HG03064 (cell line): ENCODE measurements around the gene ADGRG3.
"Not testable (repeated sequence)": the region's sequence is repeated elsewhere in the genome, so short reads cannot be mapped to it uniquely, and the experiment has no call there.

Source experiments
- ATAC-seq: cut with Tn5 transposase; IDR thresholded peaks from one replicate; pipeline ENCODE4 v1.9.1; 2021; ENCODE audit warnings: low read depth; ENCODE audit not compliant: unreplicated experiment

The ADGRG3 gene

DNA sequence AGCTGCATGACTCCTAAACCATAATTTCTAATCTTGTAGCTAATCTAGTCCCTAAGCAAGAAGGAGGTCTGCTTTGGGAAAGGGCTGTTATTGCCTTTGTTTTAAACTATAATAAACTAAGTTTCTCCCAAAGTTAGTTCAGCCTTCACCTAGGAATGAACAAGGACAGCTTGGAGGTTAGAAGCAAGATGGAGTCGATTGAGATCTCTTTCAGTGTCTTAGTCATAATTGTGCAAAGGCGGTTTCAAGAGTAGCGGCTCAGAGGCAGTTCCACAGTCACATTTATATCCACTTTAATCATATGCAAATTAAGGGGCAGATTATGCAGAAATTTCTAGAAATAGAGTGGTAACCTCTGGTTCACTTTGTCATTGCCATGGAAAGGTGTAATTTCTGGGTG lies 43.9 kb downstream of the ADGRG3 start:
- no peak for ATAC-seq

DNA sequence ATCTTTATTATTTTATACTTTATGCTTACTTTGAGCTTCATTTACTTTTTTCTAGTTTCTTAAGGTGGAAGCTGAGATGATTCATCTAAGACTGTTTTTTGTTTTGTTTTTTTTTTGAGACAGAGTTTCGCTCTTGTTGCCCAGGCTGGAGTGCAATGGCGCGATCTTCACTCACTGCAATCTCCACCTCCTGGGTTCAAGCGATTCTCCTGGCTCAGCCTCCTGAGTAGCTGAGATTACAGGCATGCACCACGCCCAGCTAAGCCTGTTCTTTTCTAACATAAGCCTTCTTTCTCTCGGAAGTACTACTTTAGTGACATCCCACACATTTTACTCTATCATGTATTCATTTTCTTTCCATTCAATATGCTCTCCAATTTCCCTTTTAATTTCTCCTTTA lies 44.5 kb downstream of the ADGRG3 start:
- not testable (repeated sequence) for ATAC-seq

DNA sequence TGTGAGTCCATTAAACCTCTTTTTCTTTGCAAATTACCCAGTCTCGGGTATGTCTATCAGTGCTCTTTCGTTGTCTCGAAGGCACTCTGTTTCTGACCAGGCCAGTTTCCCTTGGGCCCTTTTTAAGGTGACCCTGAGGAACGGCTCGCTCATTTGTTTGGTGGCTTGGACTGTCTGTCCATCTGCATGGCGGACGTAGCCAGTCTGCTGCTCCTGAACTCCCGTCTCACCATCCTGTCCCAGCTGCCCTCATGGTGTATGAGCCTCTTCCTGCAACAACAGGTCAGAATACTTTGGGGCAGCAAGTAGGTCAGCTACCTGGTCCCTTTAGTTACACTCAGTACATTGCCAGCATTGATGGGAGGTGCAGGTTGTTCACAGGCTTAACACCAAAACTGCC lies 45.5 kb downstream of the ADGRG3 start:
- no peak for ATAC-seq

DNA sequence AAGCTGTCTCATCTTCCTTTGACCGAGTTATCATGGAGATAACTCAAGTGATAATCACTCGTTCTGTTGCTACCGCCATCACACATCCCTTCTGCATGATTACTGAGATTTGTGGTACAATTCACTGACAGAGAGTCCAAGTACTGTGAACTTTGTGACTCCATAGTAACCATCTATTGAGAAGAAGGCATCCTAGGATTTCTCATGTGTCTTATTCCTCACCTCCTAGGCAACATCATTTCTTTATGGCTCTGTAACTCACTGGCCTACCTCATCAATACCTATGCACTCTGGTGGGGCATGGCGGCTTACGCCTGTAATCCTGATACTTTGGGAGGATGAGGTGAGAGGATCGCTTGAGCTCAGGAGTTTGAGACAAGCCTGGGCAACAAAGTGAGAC lies 45.9 kb downstream of the ADGRG3 start:
- no peak for ATAC-seq

DNA sequence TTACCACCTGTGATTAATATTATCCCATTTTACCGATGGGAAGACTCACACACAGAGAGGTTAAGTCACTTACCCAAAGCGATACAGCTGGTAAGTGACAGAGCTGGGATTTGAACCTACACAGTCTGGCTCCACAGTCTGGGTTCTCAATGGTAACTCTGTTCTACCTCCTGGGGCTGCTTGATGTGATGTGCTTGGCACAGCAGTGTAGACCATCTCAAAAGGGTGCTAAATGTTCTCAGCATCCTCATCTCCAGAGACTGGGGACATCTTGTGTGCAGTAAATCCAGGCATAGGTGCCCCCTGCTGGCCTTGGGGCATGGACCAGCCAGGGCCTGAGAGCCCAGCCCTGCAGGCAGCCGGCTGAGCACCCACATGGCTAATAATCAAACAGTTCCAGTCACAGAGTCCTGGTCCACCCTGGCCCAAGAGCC lies 52.1 kb downstream of the ADGRG3 start:
- ATAC-seq, result no peak

DNA sequence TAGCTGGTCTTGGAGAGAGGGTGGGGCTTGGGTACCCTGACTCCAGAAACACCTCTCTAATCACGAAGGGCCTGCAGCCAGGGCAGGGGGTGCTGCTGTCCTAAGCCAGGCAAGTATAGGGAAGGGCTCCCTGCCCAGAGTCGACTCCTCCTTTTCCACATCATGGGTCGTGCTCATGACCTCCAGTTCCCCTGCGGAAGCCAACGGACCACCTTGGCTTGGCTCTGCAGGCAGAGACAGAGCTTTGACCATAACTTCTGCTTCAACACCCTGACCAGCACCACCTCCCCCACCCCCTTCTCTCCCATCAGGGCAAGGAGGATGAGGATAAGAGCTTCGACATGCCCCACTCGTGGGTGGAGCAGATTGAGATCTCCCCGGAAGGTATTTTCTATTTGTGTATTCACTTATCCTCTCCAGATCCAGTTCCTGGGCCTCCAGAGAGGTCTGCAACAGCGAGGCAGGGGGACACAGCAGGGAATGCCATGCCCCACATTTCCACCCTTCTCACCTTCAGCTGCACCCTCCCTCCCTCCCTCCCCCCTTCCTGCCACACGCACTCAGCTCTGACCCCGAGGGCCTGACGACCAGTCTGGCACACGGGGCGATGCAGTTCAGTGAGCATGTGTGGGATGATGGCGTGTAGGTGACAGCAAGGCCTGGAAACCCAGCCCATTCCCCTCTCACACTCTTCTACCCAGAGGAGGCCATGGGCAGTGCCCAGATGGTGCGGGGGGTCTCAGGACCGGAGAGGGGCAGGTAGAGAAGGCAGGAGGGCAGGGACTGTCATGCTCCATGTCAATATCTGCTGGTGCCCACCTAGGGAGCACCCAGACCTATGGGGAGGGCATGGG lies 53.5 kb downstream of the ADGRG3 start:
- no peak for ATAC-seq

DNA sequence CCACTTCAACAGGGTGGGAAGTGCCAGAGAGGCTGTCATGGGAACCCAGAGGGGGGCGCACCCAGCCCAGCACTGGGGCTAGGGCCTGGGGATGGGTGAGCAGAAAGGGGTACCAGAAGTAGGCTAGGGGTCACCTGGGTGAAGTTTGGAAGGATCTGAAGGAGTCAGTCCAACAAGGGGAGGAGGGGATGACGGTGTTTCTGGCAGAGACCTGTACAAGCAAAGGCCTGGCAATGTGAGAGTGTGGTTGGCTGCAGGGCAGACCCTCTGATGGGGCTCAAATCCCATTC lies 54.0 kb downstream of the ADGRG3 start:
- no peak for ATAC-seq

DNA sequence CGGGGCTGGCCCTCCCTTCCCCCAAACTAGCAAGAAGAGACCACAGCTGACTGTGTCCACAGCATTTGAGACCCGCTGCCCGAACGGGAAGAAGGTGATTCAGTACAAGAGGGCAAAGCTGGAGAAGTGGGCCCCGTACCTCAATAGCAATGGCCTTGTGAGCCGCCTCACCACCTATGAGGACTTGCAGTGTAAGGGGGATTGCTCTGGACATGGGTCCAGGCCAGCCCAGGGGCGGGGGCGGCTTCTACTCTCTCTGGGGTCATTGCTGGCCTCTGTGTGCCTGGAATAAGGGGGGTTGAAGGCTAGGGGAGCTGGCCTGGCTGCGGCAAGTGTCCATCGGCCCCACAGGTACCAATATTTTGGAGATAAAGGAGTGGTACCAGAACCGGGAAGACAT lies 54.5 kb downstream of the ADGRG3 start:
- no peak for ATAC-seq

DNA sequence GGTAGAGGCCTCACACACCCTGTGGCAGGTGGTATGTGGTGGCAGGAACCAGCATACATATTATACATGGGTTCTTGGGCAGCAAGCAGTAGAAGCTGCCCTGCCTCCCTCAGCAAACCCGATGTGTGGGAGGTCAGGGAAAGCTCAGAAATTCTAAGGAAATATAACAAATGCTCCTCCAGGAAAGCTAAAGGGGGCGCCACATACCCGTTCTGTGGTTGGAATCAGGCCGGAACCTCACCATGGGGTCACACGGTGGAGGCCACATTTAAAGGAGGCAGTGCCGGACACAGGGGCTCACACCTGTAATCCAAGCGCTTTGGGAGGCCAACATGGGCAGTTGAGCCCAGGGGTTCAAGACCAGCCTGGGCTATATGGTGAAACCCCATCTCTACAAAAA lies 55.1 kb downstream of the ADGRG3 start:
- ATAC-seq, result no peak

DNA sequence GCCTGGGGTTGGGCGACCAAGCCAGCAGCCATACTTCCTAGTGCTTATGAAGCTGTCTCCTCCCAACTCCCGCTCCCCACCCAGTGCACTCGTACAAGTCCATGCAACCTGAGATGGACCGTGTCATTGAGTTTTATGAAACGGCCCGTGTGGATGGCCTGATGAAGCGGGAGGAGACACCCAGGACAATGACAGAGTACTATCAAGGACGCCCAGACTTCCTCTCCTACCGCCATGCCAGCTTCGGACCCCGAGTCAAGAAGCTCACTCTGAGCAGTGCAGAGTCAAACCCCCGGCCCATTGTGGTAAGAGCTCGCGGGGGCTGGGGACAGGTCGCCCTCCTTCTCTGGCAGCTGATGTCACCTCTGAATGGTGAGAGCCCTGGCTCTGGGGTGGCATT lies 56.4 kb downstream of the ADGRG3 start:
- no peak for ATAC-seq

DNA sequence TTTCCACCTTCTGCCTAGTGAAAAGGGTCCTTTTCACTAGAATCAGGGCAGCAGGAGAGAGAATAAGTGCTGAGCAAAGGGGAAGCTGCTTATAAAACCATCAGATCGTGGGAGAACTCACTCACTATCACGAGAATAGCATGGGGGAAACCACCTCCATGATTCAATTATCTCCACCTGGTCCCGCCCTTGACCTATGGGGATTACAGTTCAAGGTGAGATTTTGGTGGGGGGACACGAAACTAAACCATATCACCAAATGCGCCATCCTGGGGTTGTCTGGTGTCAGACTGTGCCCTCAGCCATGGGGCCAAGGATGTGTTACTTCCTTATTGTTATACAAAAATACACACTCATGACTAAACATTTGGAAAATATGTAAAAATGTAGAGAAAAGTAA lies 57.0 kb downstream of the ADGRG3 start:
- ATAC-seq, result no peak

DNA sequence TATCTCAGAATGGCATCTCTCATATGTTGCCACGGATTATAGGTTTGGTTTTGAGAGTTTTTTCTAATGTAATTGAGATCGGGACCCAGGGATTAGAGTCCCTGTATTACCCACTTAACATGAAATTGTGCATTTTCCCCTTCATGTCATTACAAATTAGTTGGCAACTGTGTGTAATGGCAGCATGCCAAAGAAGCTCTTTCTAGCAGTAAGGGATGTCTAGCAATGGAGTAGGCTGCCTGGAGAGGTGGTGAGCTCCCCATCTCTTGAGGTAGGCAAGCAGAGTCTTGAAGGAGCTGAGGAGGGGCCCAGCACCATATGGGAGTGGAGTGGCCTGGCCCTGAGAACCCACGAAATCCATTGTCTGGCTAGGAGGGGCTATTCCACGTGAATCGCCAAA lies 57.4 kb downstream of the ADGRG3 start:
- ATAC-seq, result no peak

DNA sequence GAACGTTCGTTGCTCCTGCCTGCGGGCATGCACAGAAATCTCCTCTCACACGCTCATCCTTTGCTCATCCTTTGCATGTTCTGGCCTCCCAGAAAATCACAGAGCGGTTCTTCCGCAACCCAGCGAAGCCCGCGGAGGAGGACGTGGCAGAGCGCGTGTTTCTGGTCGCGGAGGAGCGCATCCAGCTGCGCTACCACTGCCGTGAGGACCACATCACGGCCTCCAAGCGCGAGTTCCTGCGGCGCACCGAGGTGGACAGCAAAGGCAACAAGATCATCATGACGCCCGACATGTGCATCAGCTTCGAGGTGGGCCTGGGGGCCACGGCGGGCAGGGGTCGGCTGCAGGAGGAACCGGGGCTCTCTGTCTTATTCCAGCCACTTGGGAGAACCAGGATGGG lies 57.9 kb downstream of the ADGRG3 start:
- ATAC-seq, result no peak

DNA sequence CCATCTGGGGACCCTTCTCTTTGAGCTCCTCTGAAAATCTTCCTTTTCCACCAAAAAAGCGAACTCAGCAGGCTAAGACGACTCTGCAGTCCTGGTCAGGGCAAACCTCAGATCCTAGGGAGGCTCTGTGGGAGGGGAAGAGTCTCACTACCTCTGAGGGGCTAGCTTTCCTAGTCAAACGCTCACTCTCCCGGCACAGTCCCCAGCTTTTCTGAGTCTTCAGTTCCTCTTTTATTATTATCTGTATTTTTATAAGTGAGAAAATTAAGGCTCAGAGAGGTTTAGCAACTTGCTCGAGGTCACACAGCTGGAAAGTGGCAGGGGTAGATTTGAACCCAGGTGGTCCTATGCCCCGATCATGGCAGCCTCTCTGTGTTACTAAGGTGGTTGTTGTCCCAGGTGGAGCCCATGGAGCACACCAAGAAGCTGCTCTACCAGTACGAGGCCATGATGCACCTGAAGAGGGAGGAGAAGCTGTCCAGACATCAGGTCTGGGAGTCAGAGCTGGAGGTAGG lies 58.4 kb downstream of the ADGRG3 start:
- no peak for ATAC-seq

DNA sequence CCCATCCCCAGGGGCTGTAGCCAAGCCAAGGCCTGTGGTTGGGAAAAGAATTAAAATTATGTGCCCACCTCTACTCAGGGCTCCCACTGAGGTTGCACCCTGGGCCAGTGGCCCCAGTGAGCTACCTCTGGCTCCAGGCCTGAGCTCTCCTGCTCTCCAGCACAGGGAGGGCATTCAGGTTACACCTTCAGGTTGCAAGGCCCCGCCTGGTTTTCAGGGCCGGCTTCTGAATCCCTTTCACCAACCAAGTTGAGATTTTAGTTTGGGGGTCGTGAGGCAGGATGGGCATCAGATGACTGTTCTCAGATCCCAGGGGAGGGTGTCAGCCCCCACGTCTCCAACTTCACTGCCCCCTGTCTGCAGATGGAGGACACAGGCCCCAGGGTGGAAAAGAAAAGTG lies 59.5 kb downstream of the ADGRG3 start:
- no peak for ATAC-seq

DNA sequence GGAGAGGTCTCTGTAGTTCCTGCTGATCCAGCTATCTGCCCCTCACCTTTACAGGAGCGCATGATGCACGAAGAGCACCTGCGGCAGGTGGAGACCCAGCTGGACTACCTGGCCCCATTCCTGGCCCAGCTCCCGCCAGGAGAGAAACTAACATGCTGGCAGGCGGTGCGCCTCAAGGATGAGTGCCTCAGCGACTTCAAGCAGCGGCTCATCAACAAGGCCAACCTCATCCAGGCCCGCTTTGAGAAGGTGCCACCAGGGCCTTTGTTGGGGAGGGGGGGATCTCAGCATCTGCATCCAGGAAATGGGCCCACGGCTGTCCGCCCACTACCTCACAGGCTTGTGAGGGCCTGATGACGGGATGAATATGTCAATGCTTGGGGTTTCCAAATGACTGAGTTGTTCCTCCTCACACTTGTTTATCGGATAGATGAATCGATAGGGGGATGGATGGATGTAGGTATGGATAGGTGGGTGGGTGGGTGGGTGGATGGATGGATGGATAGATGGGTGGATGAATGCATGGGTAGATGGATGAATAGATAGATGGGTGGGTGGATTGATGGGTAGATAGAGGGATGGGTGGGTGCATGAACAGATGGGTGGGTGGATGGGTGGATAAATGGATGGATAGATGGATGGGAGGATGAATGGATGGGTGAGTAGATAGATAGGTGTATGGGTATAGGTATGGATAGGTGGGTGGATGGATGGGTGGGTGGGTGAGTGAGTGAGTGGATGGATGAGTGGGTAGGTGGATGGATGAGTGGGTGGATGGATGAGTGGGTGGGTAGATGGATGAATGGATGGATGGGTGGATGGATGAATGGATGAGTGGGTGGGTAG lies 60.5 kb downstream of the ADGRG3 start:
- ATAC-seq, result no peak

DNA sequence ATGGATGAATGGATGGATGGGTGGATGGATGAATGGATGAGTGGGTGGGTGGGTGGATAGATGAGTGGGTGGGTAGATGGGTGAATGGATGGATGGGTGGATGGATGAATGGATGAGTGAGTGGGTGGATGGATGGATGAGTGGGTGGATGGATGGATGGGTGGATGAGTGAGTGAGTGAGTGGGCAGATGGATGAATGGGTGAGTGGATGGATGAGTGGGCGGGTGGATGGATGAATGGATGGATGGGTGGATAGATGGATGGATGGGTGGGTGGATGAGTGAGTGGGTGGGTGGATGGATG lies 61.0 kb downstream of the ADGRG3 start:
- ATAC-seq, result no peak

DNA sequence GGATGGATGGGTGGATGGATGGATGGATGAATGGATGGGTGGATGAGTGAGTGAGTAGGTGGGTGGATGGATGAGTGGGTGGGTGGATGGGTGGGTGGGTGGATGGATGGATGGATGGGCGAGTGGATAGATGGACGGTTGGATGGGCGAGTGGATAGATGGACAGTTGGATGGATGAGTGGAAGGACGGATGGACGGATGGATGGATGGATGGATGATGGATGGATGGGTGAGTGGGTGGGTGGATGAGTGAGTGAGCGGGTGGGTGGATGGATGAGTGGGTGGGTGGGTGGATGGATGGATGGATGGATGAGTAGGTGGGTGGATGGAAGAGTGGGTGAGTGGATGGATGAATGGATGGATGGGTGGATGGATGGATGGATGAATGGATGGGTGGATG lies 61.7 kb downstream of the ADGRG3 start:
- ATAC-seq, result not testable (repeated sequence)

DNA sequence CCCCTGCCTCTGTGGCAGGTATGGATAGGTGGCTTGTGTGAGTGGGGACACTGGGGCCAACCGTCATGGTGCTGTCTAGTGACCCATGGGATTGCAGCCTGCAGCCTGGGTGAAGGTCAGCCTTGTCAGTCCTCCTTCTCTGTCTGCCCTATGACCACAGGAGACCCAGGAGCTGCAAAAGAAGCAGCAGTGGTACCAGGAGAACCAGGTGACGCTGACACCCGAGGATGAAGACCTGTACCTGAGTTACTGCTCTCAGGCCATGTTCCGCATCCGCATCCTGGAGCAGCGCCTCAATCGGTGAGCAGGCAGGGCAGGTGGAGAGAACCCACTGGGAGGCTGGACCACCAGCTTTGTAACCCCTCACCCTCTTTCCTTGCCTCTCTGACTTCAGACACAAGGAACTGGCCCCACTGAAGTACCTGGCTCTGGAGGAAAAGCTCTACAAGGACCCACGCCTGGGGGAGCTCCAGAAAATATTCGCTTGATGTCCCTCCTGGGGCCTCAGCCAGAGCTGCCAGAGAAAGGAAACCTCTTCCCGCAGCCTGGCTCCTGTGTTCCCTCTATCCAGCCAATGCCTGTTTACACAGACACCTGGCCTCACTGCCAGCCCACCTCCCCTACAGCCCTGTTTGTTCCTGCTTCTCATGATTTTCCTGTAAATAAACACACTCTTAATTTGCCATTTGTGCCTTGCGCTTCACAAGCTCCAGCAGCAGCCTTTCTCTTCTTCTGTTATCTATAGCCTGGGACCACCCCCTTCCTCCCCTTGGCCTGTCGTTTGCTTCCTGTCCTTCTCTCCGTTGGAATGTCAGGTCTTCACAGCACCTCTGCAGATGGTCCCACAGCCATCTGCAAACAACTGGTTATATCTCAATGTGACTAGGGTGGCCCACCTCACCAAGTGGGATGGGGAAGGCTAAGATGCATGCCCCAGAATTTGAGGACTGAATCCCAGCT lies 62.9 kb downstream of the ADGRG3 start:
- ATAC-seq, result no peak

DNA sequence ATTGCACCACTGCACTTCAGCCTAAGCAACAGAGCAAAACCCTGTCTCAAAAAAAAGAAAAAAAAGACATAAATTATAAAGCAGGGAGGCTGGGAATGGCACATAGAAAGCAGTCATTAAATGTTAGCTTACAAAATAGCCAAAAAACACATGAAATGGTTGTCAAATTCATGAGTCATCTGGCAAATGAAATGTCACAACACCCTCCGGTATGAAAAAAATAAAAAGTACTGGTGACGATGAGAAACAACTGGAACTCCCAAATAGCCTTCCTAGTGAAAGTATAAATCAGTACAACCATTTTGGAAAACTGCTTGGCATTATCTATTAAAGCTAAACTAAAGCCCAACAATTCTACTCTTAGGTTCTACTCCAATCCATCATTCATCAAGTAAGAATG lies 63.9 kb downstream of the ADGRG3 start:
- ATAC-seq, result no peak

DNA sequence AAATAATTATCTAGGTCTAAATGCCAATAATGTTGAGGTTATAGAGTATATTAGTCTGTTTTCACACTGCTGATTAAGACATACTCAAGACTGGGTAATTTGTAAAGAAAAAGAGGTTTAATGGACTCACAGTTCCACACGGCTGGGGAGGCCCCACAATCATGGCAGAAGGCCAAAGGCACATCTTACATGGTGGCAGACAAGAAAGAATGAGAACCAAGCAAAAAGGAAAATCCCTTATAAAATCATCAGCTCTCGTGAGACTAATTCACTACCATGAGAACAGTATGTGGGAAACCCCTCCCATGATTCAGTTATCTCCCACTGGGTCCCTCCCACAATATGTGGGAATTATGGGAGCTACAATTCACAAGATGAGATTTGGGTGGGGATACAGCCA lies 64.6 kb downstream of the ADGRG3 start:
- ATAC-seq, result no peak
